Psoas muscle (tissue), 8 donors: ENCODE results near the gene GLB1L. TPM values are rescaled to one million over a fixed set of nuclear protein-coding genes. Genes with fewer than 3 reads are reported as not detected.

ENCODE experiments used
- ATAC-seq, 4 donors: fragments of 200-7000 bp; cut with Tn5 transposase; one replicate each; pipeline ENCODE4 v1.9.1; 2020; ENCODE audit warnings: moderate library complexity in 3 of 4, mild to moderate bottlenecking in 2 of 4
- DNase-seq, 2 donors: peaks; one replicate each; pipeline ENCODE4 v3.0.0-alpha.2; 2020
- H3K27ac ChIP-seq: fragments of 200-600 bp; one replicate; pipeline ENCODE4 v1.8.0; 2022
- H3K27me3 ChIP-seq, 3 donors: fragments of 200-600 bp in 1 of 3; one replicate each; pipeline versions ENCODE4 v1.6.1 to v1.8.0; 2013 to 2022; ENCODE audit warnings: low read length in 2 of 3, mild to moderate bottlenecking in 2 of 3, moderate library complexity in 1 of 3; ENCODE audit not compliant: insufficient read depth in 3 of 3
- H3K36me3 ChIP-seq, 2 donors: fragments of 200-600 bp in 1 of 2; one replicate each; pipeline versions ENCODE4 v1.6.1 to v1.8.0; 2013 to 2022; ENCODE audit warnings: low read depth in 1 of 2, mild to moderate bottlenecking in 1 of 2, moderate library complexity in 1 of 2; ENCODE audit not compliant: insufficient read depth in 1 of 2
- H3K4me1 ChIP-seq: fragments of 200-600 bp; one replicate; pipeline ENCODE4 v1.8.0; 2022
- H3K4me3 ChIP-seq: fragments of 200-600 bp; one replicate; pipeline ENCODE4 v1.8.0; 2022; ENCODE audit warnings: mild to moderate bottlenecking
- H3K9me3 ChIP-seq: fragments of 200-600 bp; one replicate; pipeline ENCODE4 v1.8.0; 2022
- CTCF ChIP-seq: fragments of 200-600 bp; IDR thresholded peaks from one replicate; pipeline ENCODE4 v1.8.0; 2022; ENCODE audit warnings: antibody characterized with exemption
- WGBS, 3 donors: extraction: QIAGEN DNeasy Blood & Tissue Kit; methylation state at CpG; one replicate each; pipeline versions ENCODE4 v1.1.6 to v1.1.7; 2013; 5-methylcytosine and 5-hydroxymethylcytosine counted together
- intact Hi-C, 2 donors: fragments of 100-400 bp; cut with DNase I; formaldehyde crosslinking; loops; one replicate each; pipeline versions ENCODE4 v1.11.0 to v1.14.2; 2022
- polyA plus RNA-seq, 3 donors: library from polyadenylated mRNA; stranded (reverse); fragments of 200-250 nt; gene quantifications; one replicate each; pipeline ENCODE4 v1.2.3, GENCODE V29; 2013
- total RNA-seq, 4 donors: library from RNA; stranded (reverse); fragmentation: NEBNext Ultra II Directional in 2 of 4; extraction: Animal tissue kit (Norgen Biotek cat#: 25700) in 2 of 4; gene quantifications; one replicate each; pipeline versions ENCODE4 v1.2.1 to v1.2.4, GENCODE V29; 2021 to 2023
- donor health status: healthy with polysubstance abuse.
- donor health status: DM: no; HTN: no; CAD: no; lungs with moderate emphysema.
- donor health status: Bipolar disorder and iron deficiency.
- donor health status: healthy.
- donor health status: DM: yes; HTN: yes; CAD: no.
- donor health status: DM: no; HTN: no; CAD: no.
- donor health status: DM: no; HTN: no; CAD: no.
- donor health status: DM: yes; HTN: yes; CAD: no.

The GLB1L gene
- total and polyA plus RNA-seq, 7 donors, result 0.55 to 3.7 (median 0.90) TPM

GRCh38 chr2:219272995-219273394 is 27.8 kb upstream of the GLB1L start:
- peaks cover 7% of the 10 kb centered on the region for H3K4me1 ChIP-seq
- no peaks in the 10 kb centered on the region for H3K27me3 ChIP-seq
- intact Hi-C loops, result loop anchor here in 1 of 2 donors (2.0 kb wide), 1 partner anchor 18 kb away; no protein-coding TSS in a partner anchor
- H3K27ac ChIP-seq, result peak overlapping the region; percentile 89
- H3K9me3 ChIP-seq, result no peaks in the 10 kb centered on the region
- no peak for TF ChIP-seq CTCF
- ATAC-seq (peak in 2 of 4 donors; percentile 19 to 20), DNase-seq (no peak)
- no peaks in the 10 kb centered on the region for H3K36me3 ChIP-seq
- H3K4me3 ChIP-seq, result no peak overlapping the region
- WGBS, 3 donors, result 53 to 79% (median 66%) methylated on average over 2 of the region's 2 CpGs

- Histone ChIP-seq H3K27me3 (no peaks in the 10 kb centered on the region), H3K4me3 (no peak overlapping the region), H3K4me1 (peaks cover under 1% of the 10 kb centered on the region), H3K27ac (no peak overlapping the region), H3K9me3 (no peaks in the 10 kb centered on the region), H3K36me3 (no peaks in the 10 kb centered on the region)
- TF ChIP-seq CTCF, result no peak
- DNase-seq (no peak), ATAC-seq (no peak)
- intact Hi-C loops, result loop anchor here in 1 of 2 donors (2.0 kb wide), 1 partner anchor 18 kb away; no protein-coding TSS in a partner anchor
- 84 to 86% (median 85%) methylated on average over 4 of the region's 4 CpGs for WGBS, 3 donors
Observed at GRCh38 chr2:219272356-219272755, 27.1 kb upstream of the GLB1L start.

- no peak overlapping the region for H3K27ac ChIP-seq
- intact Hi-C loops, result no loop called here
- no peak overlapping the region for H3K4me3 ChIP-seq
- H3K27me3 ChIP-seq, result no peaks in the 10 kb centered on the region
- H3K9me3 ChIP-seq, result no peaks in the 10 kb centered on the region
- no peaks in the 10 kb centered on the region for H3K36me3 ChIP-seq
- ATAC-seq, result no peak
- TF ChIP-seq CTCF, result no peak
- no peaks in the 10 kb centered on the region for H3K4me1 ChIP-seq
- 65 to 79% (median 74%) methylated on average over 2 of the region's 2 CpGs for WGBS, 3 donors
- no peak for DNase-seq
Observed at GRCh38 chr2:219271021-219271420, 25.8 kb upstream of the GLB1L start.

GRCh38 chr2:219270055-219270372 is 24.8 kb upstream of the GLB1L start:
- H3K4me1 ChIP-seq, result no peaks in the 10 kb centered on the region
- DNase-seq (no peak), ATAC-seq (no peak)
- no peaks in the 10 kb centered on the region for H3K9me3 ChIP-seq
- no peak overlapping the region for H3K27ac ChIP-seq
- 79 to 86% (median 84%) methylated on average over 5 of the region's 5 CpGs for WGBS, 3 donors
- H3K36me3 ChIP-seq, result no peaks in the 10 kb centered on the region
- H3K4me3 ChIP-seq, result no peak overlapping the region
- TF ChIP-seq CTCF, result no peak
- intact Hi-C loops, result no loop called here
- H3K27me3 ChIP-seq, result no peaks in the 10 kb centered on the region

- no peak for ATAC-seq
- H3K27ac ChIP-seq, result no peak overlapping the region
- H3K9me3 ChIP-seq, result no peaks in the 10 kb centered on the region
- 52 to 60% (median 53%) methylated on average over 8 of the region's 8 CpGs for WGBS, 3 donors
- H3K4me1 ChIP-seq, result no peaks in the 10 kb centered on the region
- no peaks in the 10 kb centered on the region for H3K27me3 ChIP-seq
- no peaks in the 10 kb centered on the region for H3K36me3 ChIP-seq
- no peak for TF ChIP-seq CTCF
- intact Hi-C loops, result no loop called here
- H3K4me3 ChIP-seq, result no peak overlapping the region
- DNase-seq, result no peak
Observed at GRCh38 chr2:219269362-219270054, 24.3 kb upstream of the GLB1L start.
